ENCODE measurements around the gene KLHL40. TPM values are rescaled to one million over a fixed set of nuclear protein-coding genes. Genes with fewer than 3 reads are reported as not detected.
A peak's percentile ranks its signal among the peaks of the same experiment; 100 is the strongest.

KLHL40 gene
- polyA plus RNA-seq, 2 of the 4 experiments (the other 2 are of a cell fraction) = not detected

DNA sequence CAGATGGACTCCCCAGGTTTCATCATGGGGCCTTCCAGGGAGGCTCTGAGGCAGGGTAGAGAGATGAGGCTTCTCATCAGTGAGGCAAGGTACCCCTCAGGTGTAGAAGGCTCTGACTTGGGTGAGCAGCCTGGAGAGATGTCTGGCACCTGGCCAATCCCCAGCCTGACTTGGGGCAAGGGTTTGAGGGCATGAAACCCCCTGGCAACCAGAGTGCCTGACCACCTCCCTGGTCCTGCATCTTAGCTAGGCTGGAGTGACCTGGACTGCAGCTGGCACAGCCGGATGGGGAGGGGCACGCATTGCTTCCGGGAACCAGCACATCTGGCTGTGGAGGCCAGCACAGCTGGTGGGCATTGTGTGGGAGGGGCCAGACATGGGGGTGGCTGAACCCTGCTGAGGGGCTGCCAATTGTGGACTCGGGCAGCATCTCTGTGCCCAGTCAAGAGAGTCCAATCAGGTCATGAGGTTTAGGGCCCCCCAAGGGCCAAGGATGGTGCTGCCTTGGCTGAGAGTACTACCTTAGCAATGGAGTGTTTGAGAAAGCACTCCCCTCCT, 29.9 kb upstream of the KLHL40 start:
- no peak for TF ChIP-seq TFCP2L1 (CRISPR knock-in tag; IDR thresholded peaks at IDR 0.05)
- no peak for TF ChIP-seq EHF (CRISPR knock-in tag; IDR thresholded peaks at IDR 0.05)
- no peak for TF ChIP-seq CEBPB (IDR thresholded peaks at IDR 0.05)
- no peak for TF ChIP-seq HOXA7 (CRISPR knock-in tag; IDR thresholded peaks at IDR 0.05)
- TF ChIP-seq KDM1A (IDR thresholded peaks at IDR 0.05; ENCODE audit: low read depth) = no peak
- TF ChIP-seq ELK1 (IDR thresholded peaks at IDR 0.05; ENCODE audit: low read depth, low read length) = no peak
- TF ChIP-seq MAX (IDR thresholded peaks at IDR 0.05) = no peak
- TF ChIP-seq POLR2A (IDR thresholded peaks at IDR 0.05; ENCODE audit: low read length) = no peak
- H3K9me3 ChIP-seq = no peaks in the 10 kb centered on the region
- peak overlapping the region; percentile 87 to 97 for H3K27ac ChIP-seq
- peak overlapping the region; percentile 69 for H3K4me3 ChIP-seq
- H3K4me2 ChIP-seq = peak overlapping the region; percentile 96
- H3K4me1 ChIP-seq = peaks cover 37% of the 10 kb centered on the region
- ATAC-seq (no peak), FAIRE-seq (no peak), DNase-seq (ENCODE audit: low read depth in 1 of 2, low spot score in 1 of 2) (no peak)
- WGBS (ENCODE audit: missing lambda C conversion rate) = no CpG with 5 or more reads among the region's 4 CpGs
- ChIA-PET POLR2A (no interaction called here), CTCF (interaction anchor here (1.3 to 1.7 kb wide), 3 partner anchors 14 to 89 kb away, joined by 3 to 4 read pairs (median 3); no protein-coding TSS in a partner anchor)

DNA sequence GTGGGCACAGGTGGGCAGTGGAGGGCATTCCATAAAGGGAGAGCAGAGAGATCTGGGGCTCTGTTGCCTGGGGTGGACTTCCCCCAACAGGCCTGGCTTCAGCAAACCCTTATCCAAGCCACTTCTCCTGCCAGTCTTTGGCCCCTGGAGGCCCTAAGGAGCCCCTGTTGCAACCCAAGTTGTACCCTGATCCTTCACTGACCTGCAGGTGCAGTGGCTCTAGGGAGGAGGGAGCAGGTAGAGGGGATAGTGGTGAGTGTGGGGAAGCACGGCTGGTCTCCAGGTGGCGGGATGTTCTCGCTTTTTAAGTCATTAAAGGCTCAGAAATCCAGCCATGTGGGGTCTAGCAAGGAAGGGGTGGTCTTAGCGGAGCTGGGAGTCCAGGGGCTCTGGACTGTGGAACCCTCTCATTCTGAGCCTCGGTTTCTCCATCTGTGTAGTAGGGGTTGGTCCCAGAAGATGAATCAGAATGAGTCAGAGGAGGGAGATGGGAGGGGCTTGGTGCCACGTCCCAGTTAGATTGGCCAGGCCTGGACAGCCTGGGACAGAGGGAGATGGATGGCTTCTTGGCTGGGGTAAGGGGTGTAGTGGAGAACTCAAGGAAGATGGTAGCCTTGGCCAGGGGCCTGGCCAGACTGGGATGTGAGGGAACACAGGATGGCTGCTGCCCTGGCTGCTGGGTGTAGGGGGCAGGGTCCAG, 29.2 kb upstream of the KLHL40 start:
- Histone ChIP-seq H3K4me3 (no peak overlapping the region), H3K27ac (peak overlapping the region in 1 of 2 experiments; percentile 97; a peak in 3 of 6 replicates), H3K4me2 (peak overlapping the region; percentile 96; the same call in 2 of the 3 replicates), H3K9me3 (no peaks in the 10 kb centered on the region), H3K4me1 (peaks cover 33% of the 10 kb centered on the region)
- TF ChIP-seq GATA3 (IDR thresholded peaks at IDR 0.05; ENCODE audit: borderline replicate concordance) = no peak
- no peak for TF ChIP-seq FOSL2 (IDR thresholded peaks at IDR 0.05)
- peak; percentile 15; the same call in 1 of the 2 replicates for TF ChIP-seq FOSL2 (CRISPR knock-in tag; IDR thresholded peaks at IDR 0.05)
- TF ChIP-seq KDM1A (IDR thresholded peaks at IDR 0.05; ENCODE audit: low read depth) = no peak
- ChIA-PET CTCF (interaction anchor here (1.3 kb wide), 2 partner anchors 40 to 88 kb away, joined by 3 read pairs; no protein-coding TSS in a partner anchor), POLR2A (no interaction called here)
- no peak for ATAC-seq
- FAIRE-seq = no peak
- WGBS (ENCODE audit: missing lambda C conversion rate) = 96% methylated on average over 6 of the region's 6 CpGs
- no peak for DNase-seq (ENCODE audit: low read depth in 1 of 2, low spot score in 1 of 2)

DNA sequence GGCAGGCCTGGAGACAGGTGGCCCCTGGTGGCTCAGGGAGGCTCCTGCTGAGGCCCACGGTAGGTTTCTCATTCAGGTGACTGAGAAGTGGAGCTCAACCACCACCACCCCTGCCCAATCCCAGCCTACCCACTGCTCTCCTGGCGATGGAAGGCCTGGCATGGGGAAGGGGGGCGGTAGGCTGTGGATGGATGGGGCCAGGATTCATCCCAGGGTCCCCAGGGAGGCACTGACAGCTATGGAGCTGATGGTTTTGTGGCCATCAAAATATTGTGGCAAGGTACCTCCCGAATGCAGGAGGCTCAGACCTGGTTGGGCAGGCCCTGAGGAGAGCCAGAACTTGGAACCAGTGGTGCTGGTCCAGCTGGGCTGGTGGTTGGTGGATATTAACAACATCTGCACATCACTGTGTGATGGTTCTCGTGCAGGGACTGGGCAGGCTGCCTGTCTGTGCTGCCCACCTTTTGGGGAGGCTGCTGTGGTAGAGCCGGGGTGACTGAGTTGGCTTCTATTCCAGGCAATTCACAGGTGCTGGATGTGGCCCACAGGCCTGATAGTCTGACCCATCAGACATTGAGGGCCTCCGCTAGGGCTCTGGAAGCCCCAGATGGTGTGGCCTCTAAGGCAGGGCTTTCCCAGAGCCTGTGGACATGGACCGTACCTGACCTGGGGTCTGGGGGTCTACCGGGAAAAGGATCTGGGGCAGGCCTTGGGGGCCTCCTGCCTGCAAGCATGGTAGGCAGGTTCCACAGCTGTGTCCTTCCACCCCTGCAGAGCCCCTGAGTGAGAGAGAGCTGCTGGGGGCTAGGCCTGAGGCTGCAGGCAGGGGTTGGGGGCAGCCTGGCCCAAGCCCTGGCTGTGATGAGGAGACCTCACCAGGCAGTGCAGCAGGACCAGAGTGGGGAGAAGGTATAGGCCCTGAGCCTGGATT, 28.4 kb upstream of the KLHL40 start:
- Histone ChIP-seq H3K4me2 (no peak overlapping the region), H3K27ac (no peak overlapping the region), H3K4me3 (no peak overlapping the region), H3K4me1 (peaks cover 25% of the 10 kb centered on the region), H3K9me3 (no peaks in the 10 kb centered on the region)
- TF ChIP-seq HOXB5 (CRISPR knock-in tag; IDR thresholded peaks at IDR 0.05) (no peak), TP53 (CRISPR knock-in tag; IDR thresholded peaks at IDR 0.05) (no peak), MAFK (IDR thresholded peaks at IDR 0.05; ENCODE audit: partially characterized antibody) (no peak), HDAC2 (IDR thresholded peaks at IDR 0.05) (no peak), REST (IDR thresholded peaks at IDR 0.05) (no peak), NPAS2 (CRISPR knock-in tag; IDR thresholded peaks at IDR 0.05; ENCODE audit: borderline replicate concordance) (no peak), FOSL2 (IDR thresholded peaks at IDR 0.05) (no peak), FOSL2 (CRISPR knock-in tag; IDR thresholded peaks at IDR 0.05) (no peak), CHD4 (IDR thresholded peaks at IDR 0.05; ENCODE audit: borderline replicate concordance) (no peak), BCL3 (IDR thresholded peaks at IDR 0.05) (no peak), POLR2AphosphoS2 (conservative IDR thresholded peaks at IDR 0.05; ENCODE audit: low read length) (no peak), RFX5 (IDR thresholded peaks at IDR 0.05) (no peak)
- TF ChIP-seq, protein P1, sequence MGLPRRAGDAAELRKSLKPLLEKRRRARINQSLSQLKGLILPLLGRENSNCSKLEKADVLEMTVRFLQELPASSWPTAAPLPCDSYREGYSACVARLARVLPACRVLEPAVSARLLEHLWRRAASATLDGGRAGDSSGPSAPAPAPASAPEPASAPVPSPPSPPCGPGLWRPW (IDR thresholded peaks at IDR 0.05) = no peak
- TF ChIP-seq, protein P2, sequence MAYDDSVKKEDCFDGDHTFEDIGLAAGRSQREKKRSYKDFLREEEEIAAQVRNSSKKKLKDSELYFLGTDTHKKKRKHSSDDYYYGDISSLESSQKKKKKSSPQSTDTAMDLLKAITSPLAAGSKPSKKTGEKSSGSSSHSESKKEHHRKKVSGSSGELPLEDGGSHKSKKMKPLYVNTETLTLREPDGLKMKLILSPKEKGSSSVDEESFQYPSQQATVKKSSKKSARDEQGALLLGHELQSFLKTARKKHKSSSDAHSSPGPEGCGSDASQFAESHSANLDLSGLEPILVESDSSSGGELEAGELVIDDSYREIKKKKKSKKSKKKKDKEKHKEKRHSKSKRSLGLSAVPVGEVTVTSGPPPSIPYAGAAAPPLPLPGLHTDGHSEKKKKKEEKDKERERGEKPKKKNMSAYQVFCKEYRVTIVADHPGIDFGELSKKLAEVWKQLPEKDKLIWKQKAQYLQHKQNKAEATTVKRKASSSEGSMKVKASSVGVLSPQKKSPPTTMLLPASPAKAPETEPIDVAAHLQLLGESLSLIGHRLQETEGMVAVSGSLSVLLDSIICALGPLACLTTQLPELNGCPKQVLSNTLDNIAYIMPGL (CRISPR knock-in tag; IDR thresholded peaks at IDR 0.05; ENCODE audit: borderline replicate concordance) = no peak
- no peak for DNase-seq (ENCODE audit: low read depth in 1 of 2, low spot score in 1 of 2)
- ChIA-PET CTCF (interaction anchor here (0.5 to 1.3 kb wide), 2 partner anchors 56 to 87 kb away, joined by 3 read pairs; no protein-coding TSS in a partner anchor), POLR2A (no interaction called here)
- no peak for ATAC-seq
- 67% methylated on average over 1 of the region's 9 CpGs for WGBS (ENCODE audit: missing lambda C conversion rate)
- FAIRE-seq = no peak

Data from A549 (cell line).